Measurements from ENCODE around the gene GFOD1.
"Not testable (repeated sequence)": the region's sequence is repeated elsewhere in the genome, so short reads cannot be mapped to it uniquely, and the experiment has no call there.

The GFOD1 gene

DNA sequence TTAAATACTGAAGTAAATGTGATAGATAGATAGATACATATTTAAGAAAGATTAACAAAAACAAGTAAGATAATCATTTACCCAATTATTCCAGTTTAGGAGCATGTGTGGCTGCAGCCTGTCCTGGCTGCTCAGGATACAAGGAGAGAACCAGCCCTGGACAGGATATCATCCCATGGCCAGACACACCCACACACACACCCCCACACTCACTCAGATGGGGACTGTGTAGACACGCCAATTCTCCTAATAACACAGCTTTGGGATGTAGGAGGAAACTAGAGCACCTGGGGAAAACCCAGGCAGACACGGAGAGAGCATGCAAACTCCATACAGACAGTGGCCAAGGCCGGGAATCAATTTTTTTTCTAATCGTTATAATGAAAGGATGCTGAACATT, 45.6 kb downstream of the GFOD1 start:
- no peak for DNase-seq (ENCODE audit: low spot score)

DNA sequence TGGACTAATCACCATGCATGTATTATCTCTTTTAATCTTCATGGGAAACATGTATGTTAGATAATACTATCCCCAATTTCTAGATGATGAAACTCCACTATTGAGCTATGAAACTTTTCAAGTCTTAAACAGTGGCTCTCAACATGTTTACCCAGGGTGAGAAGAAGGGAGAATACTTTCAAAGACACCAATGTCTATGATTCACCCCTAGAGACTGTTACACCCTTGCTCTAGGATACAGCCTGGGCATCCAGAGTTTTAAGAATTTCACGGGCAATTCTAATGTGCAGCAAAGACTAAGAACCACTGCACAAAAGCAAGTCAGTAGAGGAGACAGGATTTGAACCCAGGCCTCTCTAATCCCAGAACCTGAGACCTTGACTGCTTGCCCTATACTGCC, 47.8 kb downstream of the GFOD1 start:
- no peak for DNase-seq (ENCODE audit: low spot score)

DNA sequence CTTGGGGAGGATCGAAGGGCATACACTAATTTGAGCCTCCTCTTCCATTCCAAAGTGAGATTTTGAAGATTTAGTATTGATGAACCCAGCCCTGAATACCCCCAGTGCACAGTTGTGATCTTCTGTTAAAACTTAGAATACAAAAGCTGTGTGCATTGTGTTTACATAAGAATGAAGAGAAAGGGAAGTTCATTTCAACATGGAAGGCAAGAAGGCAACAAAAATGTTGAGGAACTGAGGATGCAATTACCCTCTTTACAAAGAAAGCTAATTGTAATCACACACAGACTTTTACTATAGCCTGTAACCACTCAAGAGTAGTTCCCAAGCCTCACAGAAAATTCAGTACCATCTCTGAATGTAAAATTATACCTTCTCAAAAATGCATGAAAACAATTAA, 49.3 kb downstream of the GFOD1 start:
- no peak for DNase-seq (ENCODE audit: low spot score)

DNA sequence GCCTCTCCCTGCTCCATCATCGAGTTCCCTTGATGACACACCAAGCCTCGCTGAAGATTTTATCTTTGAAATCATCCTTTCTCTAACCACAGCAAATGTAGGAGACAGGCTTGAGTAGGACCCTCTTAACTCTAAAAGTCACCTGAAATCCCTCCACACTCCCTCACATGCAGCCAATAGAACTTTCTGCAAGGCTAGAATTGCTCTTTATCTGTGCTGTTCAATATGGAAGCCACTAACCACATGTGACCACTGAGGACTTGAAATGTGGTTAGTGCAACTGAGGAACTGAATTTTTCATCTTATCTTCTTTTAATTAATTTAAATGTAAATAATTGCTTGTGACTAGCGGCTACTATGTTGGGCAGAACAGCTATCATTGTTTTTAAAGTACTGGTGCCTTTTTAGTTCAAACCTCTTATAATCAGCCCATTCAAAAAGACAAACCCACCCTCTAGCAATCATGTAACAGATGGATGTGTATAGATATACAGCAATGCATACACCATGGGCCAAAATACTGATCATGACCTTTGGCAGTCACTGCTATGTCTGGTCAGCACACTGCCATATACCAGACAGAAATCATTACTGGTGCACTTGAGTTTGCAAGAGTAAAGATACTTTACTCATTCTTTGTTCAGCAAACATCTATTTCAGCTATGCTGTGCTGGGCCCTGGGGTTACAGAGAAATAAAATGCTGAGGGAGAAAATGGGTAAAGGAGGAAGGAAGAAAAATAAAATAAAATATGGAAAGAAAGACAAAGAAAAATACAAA, 50.0 kb downstream of the GFOD1 start:
- no peak for DNase-seq (ENCODE audit: low spot score)

DNA sequence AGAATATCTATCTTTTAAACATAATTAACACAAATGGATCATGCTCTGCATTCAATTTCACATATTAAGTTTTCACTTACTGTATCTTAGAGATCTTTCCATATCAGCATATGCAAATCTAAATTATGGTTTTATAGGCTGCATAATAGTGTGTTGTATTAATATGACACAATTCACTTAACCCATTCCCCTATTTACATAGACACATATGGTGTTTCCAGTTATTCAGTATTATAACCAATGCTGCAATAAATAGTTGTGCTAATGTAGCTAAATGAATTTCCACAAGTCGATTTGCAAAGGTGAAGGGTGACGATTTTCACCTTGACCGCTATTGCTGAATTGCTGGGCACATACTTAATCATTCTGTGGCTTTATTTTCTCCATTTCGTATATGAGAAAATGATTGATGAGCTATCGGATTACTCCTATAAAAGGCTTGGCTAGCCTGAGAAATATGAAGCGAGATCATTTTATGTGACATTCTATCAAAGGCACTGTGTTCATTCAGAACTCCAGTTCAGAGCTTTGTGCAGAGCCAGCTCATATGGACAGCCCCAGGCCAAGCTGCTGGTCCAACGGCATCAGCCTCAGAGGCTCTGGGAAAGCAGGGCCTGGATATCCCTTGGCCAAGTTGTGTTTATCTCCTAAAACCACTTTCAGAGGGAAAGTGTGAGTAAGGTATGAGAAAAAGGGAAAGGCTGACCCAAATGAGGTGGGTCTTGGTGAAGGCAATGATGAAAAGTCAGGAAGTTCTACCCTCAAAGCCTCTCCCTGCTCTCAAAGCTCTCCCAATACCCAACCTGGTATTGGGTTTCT, 50.8 kb downstream of the GFOD1 start:
- DNase-seq (ENCODE audit: low spot score) = no peak

DNA sequence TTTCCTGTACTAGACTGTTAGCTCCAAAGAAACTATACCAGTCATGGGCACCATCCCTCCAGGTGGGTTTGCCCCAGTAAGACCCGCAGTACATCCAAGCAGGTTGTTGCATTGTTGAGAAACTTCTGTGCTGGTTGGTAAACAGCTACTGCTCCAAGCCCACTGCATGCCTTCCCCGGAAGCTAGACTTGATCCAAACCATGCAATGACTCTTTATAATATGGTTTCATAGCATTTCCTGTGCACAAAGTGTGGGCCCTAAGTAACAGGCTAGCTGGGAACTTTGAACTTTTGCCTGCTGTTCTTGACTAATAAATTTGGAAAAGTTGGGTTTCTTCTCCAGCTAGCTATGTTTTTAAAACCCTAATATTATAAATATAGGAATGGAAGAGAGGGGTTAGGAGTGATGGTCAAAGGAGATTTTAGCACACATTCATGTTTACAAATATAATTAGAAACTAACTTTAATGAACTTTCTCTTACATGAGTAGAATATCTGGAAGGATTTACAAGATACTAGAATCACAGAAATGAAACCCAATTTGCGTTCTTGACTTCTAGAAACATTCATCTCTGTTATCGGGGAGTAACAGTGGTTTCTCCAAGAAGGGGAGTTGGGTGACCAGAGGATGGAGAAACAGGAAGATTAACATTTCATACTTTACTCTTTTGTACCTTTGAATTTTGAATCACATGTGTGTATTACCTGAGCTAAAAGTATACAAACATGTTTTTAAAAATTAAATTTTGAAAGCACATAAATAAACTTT, 51.7 kb downstream of the GFOD1 start:
- DNase-seq (ENCODE audit: low spot score) = no peak

DNA sequence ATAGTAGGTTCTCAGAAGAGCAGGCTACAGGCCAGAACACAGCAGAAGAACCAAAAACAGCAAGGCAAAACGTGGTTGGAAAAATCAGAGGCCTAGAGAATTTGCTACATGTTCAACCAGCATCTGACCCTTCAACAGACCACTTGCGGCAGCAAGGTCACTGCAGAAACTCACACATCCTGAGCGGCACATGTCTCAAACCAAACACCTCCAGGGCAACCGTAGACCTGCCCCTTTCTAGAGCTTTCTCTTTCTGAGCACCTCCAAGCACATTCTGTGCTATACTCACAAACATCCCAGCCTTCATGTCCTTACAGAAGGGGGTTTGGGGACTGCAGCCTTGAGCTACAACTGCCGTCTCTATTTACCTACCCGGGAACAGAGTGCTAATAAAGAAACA, 52.6 kb downstream of the GFOD1 start:
- no peak for DNase-seq (ENCODE audit: low spot score)

DNA sequence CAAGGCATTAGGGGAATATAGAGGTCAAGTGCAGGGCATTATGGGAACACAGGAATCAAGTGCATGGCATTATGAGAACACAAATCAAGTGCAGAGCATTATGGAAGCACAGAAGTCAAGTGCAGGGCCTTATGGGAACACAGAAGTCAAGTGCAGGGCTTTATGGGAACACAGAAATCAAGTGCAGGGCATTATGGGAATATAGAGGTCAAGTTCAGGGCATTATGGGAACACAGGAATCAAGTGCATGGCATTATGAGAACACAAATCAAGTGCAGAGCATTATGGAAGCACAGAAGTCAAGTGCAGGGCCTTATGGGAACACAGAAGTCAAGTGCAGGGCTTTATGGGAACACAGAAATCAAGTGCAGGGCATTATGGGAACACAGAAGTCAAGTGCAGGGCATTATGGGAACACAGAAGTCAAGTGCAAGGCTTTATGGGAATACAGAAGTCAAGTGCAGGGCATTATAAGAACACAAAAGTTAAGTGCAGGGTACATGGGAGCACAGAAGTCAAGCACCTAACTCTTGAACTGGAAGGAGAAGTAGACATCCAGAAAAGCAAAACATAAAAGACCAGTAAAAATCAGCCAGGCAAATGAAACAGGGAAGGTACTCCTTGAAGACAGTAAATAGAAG, 53.1 kb downstream of the GFOD1 start:
- not testable (repeated sequence) for DNase-seq (ENCODE audit: low spot score)

DNA sequence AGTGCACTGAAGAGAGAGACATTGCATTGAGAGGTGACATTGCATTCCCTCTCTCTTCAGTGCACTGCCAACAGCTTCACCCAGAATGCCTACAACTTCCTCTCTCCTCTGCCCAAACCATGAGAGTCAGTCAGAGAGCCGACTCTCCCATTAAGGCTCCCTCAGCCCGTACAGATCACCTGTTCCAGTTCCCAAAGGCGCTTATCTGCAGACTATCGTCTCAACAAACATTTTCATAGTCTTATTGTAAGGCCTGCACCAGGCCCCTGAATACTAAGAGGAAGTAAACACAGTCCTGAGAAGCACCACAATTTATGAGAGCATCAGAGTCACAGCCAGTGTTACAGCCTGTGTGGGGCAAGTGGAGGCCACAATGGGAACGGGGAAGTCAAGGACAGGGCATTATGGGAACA, 53.7 kb downstream of the GFOD1 start:
- no peak for DNase-seq (ENCODE audit: low spot score)

DNA sequence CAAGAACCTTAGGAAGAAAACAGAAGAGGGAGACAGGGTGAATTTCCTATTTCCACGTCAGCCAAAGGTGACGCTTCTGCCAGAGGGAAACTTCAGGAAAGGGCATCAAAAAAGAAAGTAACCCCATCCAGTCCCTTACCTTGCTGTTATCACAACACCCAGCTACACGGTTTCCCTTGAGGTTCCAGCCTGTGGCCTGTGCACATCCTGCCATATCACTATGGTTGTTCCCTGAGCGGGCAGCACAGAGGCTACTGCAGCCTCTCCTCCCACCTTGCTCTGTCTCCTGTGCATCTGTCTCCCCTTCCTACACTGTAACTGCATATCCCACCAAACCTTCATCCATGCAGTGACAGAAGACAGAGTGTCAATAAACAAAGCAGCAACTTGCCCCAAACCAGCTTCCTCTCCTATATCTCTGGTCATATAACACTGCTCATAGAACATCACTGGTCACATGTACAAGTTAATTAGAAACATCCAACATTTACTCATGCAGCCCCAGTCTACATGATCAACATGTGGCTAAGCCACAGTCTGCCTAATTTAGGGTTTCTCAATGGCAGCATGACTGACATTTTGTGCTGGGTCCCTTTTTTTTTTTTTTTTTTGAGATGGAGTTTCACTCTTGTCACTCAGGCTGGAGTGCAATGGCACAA, 54.7 kb downstream of the GFOD1 start:
- DNase-seq (ENCODE audit: low spot score) = no peak

DNA sequence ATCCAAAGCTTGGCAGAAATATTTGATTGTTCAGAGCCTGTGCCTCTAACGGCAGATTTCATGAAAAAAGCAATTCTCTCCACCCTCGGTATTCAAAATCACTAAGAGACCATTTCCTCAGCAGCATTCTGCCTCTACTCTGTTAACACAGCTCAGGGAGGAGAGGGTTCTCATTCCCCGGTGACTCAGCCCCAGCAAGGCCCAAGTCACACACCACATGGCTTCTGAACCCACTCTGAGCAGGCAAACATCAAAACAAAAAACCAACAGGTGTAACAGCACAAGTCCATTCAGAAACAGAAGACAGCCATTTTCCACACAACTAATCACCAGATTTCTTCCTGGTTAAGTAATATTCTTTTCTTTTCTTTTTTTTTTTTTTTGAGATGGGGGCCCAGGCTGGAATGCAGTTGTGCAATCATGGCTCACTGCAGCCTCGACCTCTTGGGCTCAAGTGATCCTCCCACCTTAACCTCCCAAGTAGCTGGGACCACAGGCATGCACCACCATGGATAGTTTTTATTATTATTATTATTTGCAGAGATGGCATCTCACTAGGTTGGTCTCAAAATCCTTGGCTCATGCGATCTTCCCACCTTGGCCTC, 55.4 kb downstream of the GFOD1 start:
- DNase-seq (ENCODE audit: low spot score) = no peak

DNA sequence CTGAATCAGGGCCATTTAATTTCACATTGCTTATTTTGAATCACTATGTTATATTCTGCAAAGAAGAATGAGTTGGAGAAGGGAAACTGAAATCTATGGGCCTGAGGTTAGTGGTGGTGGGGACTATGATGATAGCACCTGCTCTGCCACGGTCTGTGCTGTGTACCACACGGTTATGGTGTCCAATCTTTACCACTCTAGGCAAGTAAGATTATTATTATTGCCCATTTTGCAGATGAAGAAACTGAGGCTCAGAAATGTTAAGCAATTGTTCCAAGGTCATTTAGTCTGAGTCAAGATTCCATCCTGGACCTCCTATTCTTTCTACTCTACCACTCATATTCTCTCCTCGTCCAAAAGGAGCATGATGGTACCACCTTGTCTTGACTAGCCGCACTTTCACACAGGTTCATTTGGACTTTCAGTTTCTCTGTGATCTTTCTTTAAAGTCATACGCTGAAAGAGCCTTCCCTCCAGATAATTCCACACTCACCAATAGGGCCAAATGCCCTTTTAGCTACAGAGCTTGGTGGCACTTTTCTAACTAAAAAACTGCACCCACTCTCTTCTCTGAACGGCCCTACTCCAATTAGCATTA, 56.2 kb downstream of the GFOD1 start:
- DNase-seq (ENCODE audit: low spot score) = no peak

DNA sequence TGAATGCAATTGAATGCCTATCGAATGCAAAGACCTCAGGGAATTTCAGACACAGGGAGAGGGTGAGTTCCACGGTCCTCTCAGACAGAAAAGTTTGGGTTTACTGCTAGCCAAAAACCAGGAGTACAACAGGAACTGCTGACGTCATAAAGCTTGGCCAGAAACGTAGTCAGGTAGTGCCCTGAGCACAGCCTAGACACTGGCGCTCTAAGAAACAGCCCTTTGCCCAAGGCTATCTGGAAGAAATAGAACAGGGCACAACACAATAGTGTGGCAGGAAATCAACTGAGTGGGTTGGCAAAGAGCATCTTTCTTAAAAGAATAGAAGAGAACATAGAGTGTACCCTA, 58.0 kb downstream of the GFOD1 start:
- DNase-seq (ENCODE audit: low spot score) = no peak

DNA sequence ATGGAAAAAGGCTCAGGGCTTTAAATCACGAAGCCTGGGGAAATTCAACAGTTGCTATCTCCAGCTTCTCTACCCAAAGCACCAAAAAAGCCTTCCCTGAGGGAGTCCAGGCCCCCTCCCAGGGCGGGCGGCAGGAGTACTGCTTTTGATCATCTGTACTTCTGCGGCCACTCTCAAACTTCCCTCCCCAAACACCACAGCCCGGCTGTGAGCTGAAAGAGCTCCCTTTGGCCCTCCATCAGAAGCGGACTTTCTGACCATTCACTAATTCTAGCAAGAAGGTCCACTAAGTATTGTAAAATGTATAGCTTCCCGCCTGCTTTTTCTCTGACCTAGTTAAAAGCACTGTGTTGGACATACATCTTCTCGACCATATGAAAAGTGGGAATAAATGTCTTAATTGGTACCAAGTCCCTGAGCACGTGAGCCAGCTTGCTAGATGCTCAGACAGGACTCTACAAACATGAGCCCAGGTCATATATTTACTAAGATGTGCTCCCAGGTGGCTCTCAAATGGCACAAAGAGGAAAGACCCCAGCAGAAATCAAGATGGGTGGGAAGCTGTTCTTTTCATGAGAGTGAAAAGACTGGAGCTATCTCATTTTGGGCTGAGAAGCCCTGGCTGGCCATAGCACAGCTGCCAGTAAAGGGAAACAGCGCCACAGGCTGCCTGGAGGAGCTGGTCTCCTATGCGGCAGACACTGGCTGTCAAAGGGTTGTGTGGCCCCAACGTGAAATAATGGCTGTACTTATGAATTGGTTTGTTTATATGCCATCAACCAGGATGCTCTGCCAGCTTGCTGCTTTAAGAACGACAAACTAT, 58.6 kb downstream of the GFOD1 start:
- no peak for DNase-seq (ENCODE audit: low spot score)

DNA sequence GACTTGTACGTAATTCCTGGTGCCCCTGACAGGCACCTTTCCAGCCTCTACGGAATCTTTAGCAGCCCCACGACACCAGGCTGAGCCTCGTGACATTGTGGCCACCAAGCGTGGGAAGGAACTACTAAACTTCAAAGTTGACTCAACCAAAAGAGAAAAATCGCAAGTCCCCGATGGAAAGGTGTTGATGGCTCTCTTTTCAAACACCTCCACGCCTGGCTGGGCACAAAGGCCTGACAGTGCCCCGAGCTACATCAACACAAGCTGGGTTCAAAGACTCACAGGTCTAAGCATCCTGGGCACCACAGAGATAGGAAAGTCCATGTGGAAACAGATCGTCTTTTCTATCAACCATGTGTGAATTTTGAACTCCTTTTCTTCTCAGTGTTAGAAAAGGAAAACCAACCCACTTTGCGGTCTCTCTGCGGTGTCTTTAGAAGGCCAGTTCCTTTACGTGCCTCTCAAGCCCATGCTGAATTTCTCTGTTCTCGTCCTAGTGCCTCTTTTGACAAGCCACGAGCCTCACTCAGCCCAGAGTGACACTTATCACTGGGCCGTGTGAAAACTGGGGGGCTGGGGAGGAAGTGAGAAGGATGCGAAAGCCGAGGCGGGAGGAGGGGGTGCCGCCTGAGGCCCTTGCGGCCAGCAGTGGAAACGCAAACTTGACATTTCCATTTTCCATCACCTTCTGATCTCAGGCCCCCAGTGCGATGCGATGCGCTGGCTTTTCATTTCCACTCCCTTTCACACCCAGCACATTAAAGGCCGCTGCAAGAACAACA, 59.4 kb downstream of the GFOD1 start:
- DNase-seq (ENCODE audit: low spot score) = no peak

DNA sequence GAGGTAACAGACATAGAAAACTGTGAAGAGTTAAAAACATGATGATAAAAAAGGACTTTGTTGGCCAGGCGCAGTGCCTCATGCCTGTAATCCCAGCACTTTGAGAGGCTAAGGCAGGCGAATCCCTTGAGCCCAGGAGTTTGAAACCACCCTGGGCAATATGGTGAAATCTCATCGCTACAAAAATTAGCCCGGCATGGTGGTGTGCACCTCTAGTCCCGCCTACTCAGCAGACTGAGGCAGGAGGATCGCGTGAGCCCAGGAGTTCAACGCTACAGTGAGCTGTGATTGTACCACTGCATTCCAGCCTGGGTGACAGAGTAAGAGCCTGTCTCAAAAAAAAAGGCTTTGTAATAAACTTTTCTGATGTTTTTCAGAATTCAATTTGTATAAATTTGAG, 60.1 kb downstream of the GFOD1 start:
- no peak for DNase-seq (ENCODE audit: low spot score)

DNA sequence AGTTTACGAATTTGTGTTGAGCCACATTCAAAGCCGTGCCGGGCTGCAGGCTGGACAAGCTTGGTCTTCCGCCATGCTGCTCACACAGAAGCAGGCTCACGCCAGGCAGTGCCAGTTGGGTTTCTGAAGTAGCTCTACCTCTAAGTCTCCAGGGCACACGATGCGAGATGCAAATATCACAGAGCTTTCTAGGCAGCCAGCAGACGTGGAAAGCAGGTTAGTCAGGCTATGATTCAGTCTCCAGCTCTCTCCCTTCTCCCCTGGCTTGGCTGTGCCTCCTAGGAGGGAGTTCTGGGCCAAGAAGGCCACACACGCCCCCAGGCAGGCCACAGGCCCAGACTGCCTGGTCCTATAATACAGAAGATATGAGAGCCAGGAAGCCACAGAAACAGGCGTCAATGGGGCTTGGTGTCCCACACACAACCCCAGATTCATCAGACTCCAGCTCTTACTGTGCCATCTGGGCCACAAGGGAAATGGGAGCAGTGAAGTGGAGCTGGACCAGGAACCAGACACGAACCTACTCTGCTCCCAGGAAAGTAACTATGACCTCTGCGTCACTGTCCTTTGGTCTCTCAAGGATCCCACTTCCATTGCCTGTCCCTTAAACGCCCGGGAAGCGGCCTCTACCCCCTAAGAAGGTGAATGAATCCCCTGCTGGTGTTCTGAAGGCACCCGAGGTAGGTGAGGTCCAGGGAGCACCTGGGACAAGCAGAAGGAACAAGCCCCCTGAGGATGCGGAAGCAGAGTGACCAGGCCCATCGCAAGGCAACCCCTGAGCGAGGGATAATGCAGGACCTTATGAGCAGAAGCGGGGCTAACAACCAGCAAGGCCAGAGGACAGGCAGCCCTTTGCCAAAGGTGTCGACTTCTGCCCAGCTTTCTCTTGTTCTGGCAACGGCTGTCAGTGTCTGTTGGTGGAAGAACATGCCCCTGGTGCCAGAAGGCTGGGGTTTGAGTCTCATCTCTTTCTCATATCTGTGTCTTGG, 61.2 kb downstream of the GFOD1 start:
- DNase-seq (ENCODE audit: low spot score) = no peak

DNA sequence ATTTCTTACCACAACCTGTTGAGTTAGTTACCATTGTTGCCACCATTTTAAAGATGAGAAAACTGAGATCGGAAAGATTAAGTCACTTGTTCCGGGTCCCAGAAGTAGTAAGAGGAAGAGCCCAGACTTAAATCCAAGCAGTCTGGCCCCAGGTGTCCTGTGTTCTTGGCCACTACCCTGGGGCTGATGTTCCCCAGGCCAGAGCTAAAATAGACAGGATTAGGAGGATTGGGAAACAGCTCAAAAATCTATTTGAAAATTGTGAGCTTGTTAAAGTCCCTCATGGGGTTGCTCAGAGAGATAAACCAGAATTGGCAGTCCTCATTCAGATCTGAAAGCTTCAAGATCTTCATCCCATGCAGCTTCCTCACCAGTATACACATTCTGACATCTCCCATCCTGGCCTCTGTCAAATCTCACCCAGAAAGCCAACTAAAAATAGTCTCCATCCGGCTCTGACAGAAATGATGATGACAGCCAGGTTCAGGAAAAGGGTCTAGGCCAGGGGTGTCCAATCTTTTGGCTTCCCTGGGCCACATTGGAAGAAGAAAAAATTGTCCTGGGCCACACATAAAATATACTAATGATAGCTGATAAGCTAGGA, 62.0 kb downstream of the GFOD1 start:
- DNase-seq (ENCODE audit: low spot score) = no peak

Measured in HuH-7 (cell line).